Measurements from ENCODE around the gene NCEH1.
A peak's percentile ranks its signal among the peaks of the same experiment; 100 is the strongest.

NCEH1 gene

DNA sequence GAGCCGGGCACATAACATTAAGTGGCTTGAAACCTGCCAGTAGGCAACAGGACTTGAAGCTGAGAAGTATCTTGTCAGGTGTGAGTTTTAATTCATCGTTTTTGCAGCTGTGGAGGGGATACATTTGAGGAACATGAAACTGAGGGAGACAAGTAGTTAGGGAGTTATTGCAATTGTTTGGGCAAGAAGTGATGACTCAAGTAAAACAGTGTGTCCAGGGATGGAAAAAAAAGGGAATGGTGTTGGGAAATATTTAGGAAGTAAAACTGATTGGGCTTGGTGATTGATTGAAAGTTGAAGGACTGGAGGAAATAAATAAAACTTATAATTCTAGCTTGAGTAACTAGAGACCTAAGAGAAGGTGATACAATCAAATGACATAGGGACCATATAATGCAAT, 85.5 kb downstream of the NCEH1 start:
- TF ChIP-seq, protein P1, sequence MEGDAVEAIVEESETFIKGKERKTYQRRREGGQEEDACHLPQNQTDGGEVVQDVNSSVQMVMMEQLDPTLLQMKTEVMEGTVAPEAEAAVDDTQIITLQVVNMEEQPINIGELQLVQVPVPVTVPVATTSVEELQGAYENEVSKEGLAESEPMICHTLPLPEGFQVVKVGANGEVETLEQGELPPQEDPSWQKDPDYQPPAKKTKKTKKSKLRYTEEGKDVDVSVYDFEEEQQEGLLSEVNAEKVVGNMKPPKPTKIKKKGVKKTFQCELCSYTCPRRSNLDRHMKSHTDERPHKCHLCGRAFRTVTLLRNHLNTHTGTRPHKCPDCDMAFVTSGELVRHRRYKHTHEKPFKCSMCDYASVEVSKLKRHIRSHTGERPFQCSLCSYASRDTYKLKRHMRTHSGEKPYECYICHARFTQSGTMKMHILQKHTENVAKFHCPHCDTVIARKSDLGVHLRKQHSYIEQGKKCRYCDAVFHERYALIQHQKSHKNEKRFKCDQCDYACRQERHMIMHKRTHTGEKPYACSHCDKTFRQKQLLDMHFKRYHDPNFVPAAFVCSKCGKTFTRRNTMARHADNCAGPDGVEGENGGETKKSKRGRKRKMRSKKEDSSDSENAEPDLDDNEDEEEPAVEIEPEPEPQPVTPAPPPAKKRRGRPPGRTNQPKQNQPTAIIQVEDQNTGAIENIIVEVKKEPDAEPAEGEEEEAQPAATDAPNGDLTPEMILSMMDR (IDR thresholded peaks at IDR 0.05; ENCODE audit: insufficient read depth, low read length, missing control alignments) = no peak
- H3K4me3 ChIP-seq (ENCODE audit: low read depth, low read length) = no peak overlapping the region
- ChIA-PET POLR2A (interaction anchor here (0.9 kb wide), 1 partner anchor 18 kb away, joined by 4 read pairs; no protein-coding TSS in a partner anchor), CTCF (interaction anchor here (0.7 to 3.8 kb wide), 8 partner anchors 12 to 110 kb away, joined by 3 to 17 read pairs (median 4); no protein-coding TSS in a partner anchor)
- no peak for DNase-seq (ENCODE audit: low read depth, low spot score)

DNA sequence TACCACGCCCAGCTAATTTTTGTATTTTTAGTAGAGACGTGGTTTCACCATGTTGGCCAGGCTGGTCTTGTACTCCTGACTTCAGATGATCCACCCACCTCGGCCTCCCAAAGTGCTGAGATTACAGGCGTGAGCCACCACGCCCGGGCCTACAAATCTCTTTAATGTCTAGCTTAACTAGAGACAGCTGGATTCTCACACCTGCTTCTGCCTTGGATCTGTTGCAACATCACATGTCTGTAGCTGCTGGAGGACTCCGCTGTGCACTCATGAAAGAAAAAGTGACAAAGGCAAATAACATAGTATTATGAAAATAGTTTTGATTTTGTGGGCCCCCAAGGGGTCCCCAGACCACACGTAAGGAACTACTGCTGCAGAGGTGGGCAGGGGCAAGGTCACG, 85.9 kb downstream of the NCEH1 start:
- TF ChIP-seq, protein P1 (IDR thresholded peaks at IDR 0.05; ENCODE audit: insufficient read depth, low read length, missing control alignments) = no peak
- ChIA-PET POLR2A (no interaction called here), CTCF (interaction anchor here (0.8 to 3.8 kb wide), 13 partner anchors 9 to 162 kb away, joined by 3 to 17 read pairs (median 4); no protein-coding TSS in a partner anchor)
- no peak overlapping the region for H3K4me3 ChIP-seq (ENCODE audit: low read depth, low read length)
- no peak for DNase-seq (ENCODE audit: low read depth, low spot score)

DNA sequence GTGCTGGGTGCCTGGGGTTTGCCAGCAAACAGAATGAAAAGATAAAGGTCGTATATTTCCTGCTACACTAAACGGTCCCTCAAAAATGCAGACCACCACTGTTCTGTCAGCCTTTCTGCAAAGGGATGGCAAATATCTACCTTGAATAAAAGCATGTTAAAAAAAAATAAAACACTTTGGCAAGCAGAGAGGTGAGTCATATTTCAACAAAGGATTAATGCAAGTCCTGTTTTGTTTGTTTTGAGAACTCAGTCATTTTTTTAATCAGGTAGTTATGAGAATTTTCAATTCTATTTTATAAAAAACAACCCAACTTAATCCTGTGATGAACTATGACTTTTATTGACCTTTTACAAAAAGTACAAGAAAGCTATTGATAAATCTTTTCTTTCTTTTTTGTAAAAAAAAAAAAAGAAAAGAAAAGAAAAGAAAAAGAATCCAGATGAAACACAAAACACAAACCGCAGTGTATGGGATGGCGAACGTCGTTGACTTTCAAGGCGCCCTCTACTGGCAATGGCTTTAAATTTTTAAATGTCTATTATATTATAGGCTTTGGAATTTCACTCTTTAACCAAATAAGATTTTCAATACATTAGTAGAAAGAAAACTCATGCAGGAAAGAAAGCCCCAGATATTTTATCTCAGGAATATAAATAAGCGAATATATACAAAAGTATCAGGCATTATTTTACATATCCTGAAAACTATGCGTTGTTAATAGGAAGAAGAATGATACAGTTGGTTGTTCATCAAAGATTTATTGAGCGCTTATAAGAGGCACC, 87.8 kb downstream of the NCEH1 start:
- ChIA-PET CTCF (interaction anchor here (0.8 to 3.8 kb wide), 20 partner anchors 9 to 289 kb away, joined by 3 to 17 read pairs (median 4); no protein-coding TSS in a partner anchor), POLR2A (interaction anchor here (1.0 kb wide), 1 partner anchor 22 kb away, joined by 3 read pairs; no protein-coding TSS in a partner anchor)
- TF ChIP-seq, protein P1 (IDR thresholded peaks at IDR 0.05; ENCODE audit: insufficient read depth, low read length, missing control alignments) = peak; percentile 30
- no peak overlapping the region for H3K4me3 ChIP-seq (ENCODE audit: low read depth, low read length)
- no peak for DNase-seq (ENCODE audit: low read depth, low spot score)

DNA sequence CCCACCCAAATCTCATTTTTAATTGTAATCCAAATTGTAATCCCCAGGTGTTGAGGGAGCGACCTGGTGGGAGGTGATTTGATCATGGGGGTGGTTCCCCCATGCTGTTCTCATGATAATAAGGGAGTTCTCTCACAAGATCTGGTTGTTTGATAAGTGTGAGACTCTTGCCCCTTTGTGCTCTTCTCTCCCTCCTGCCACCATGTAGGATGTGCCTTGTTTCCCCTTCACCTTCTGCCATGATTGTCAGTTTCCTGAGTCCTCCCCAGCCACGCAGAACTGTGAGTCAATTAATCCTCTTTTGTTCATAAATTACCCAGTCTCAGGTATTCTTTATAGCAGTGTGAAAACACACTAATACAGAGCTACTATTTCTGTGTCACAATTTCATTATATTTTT, 88.7 kb downstream of the NCEH1 start:
- no peak for DNase-seq (ENCODE audit: low read depth, low spot score)
- ChIA-PET POLR2A (interaction anchor here (1.0 kb wide), 1 partner anchor 23 kb away, joined by 3 read pairs; no protein-coding TSS in a partner anchor), CTCF (interaction anchor here (1.0 to 3.8 kb wide), 14 partner anchors 9 to 272 kb away, joined by 3 to 17 read pairs (median 5); no protein-coding TSS in a partner anchor)
- no peak overlapping the region for H3K4me3 ChIP-seq (ENCODE audit: low read depth, low read length)
- TF ChIP-seq, protein P1 (IDR thresholded peaks at IDR 0.05; ENCODE audit: insufficient read depth, low read length, missing control alignments) = no peak

DNA sequence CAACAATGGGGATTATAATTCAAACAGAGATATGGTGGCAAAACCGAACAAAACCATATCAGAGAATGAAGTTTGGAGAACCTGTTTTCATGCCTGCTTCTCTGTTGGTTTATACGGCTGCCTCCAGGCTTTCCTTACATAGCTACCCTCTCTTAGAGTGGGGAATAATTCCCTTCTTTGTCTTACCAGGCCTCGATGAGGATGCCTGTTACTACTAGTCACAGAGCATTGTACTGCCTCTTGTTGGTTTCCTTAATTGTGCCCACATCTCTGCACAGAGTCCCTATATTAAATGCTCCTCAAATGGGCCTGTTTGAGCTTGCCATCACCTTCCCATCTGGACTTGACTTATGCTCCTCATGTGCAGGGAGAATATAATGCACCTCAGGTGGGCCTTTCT, 92.9 kb downstream of the NCEH1 start:
- DNase-seq (ENCODE audit: low read depth, low spot score) = no peak
- CTCF ChIA-PET = interaction anchor here (1.1 to 3.9 kb wide), 4 partner anchors 9 to 55 kb away, joined by 3 to 14 read pairs (median 3); no protein-coding TSS in a partner anchor
- H3K4me3 ChIP-seq (ENCODE audit: low read depth, low read length) = no peak overlapping the region
- TF ChIP-seq, protein P1 (IDR thresholded peaks at IDR 0.05; ENCODE audit: insufficient read depth, low read length, missing control alignments) = no peak
- POLR2A ChIA-PET = no interaction called here
